ENCODE measurements around the gene KRT6A. TPM values are rescaled to one million over a fixed set of nuclear protein-coding genes. Genes with fewer than 3 reads are reported as not detected.

The KRT6A gene
- total RNA-seq, 1 donor from 2014 or later: 1.6 TPM

DNA sequence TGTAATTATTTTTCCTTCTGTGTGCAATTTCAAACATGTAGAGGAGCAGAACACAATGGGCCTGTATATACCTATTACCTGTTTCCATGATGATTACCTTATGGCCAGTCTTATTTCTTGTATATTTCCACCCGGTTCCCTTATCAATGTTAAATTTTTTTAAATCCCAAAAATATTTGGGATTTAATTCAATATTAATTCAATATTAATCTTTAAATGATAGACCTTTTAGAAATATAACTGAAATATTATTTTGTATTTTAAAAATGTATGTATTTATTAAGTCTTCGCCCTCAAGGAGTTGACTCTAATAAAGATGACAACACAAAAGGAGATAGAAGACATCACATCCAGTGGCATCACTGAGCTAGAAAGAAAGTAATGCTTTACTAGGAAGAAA is 18.8 kb downstream of the KRT6A start:
- Histone ChIP-seq H3K27me3 (ENCODE audit: control insufficient read depth in 3 of 3, insufficient read depth in 3 of 3, low read length in 3 of 3) (peaks cover 0 to 4% (median 0%) of the 10 kb centered on the region in 3 donors), H3K4me3 (ENCODE audit: low read length in 3 of 3) (no peak overlapping the region), H3K9me3 (ENCODE audit: control insufficient read depth in 3 of 3, low read length in 3 of 3) (no peaks in the 10 kb centered on the region), H3K9ac (ENCODE audit: low read depth in 1 of 3, low read length in 3 of 3) (no peak overlapping the region), H3K27ac (ENCODE audit: low read depth, low read length) (no peak overlapping the region), H3K4me1 (ENCODE audit: control insufficient read depth in 3 of 3, insufficient read depth in 3 of 3, low read length in 3 of 3) (no peaks in the 10 kb centered on the region), H3K36me3 (ENCODE audit: control insufficient read depth in 3 of 3, insufficient read depth in 3 of 3, low read length in 3 of 3) (no peaks in the 10 kb centered on the region)

DNA sequence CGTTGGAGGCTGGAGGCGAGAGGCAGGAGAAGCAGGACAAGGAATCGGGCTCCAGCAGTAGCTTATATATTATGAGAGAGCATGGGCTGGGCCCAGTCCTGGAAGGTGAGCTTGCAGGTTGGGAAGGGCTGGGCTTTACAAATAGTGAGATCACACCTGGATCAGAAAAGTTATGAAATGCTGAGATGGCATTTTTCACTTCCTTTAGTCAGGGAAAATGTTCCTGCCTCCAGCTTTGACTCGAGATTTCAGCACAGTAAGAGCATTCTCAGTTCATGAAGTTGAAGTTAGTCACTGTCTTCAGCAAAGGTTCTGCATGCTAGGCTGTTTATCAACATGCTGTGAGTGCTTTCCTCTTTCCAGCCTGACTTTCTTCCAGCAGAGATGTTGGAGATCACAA is 19.3 kb downstream of the KRT6A start, which contains the start of gene KRT6C:
TSS of gene KRT6C (minus strand) at position 38 of the 400 bp plus-strand sequence. CDS start 68 bp downstream, outside the sequence.
- H3K9me3 ChIP-seq (ENCODE audit: control insufficient read depth in 3 of 3, low read length in 3 of 3): no peaks in the 10 kb centered on the region
- no peaks in the 10 kb centered on the region for H3K4me1 ChIP-seq (ENCODE audit: control insufficient read depth in 3 of 3, insufficient read depth in 3 of 3, low read length in 3 of 3)
- no peak within 1 kb of the TSS for H3K27ac ChIP-seq (ENCODE audit: low read depth, low read length)
- H3K4me3 ChIP-seq (ENCODE audit: low read length in 3 of 3): no peak within 1 kb of the TSS
- no peaks in the 10 kb centered on the region for H3K36me3 ChIP-seq (ENCODE audit: control insufficient read depth in 3 of 3, insufficient read depth in 3 of 3, low read length in 3 of 3)
- peaks cover 0 to 8% (median 0%) of the 10 kb centered on the region in 3 donors for H3K27me3 ChIP-seq (ENCODE audit: control insufficient read depth in 3 of 3, insufficient read depth in 3 of 3, low read length in 3 of 3)
- no peak within 1 kb of the TSS for H3K9ac ChIP-seq (ENCODE audit: low read depth in 1 of 3, low read length in 3 of 3)

DNA sequence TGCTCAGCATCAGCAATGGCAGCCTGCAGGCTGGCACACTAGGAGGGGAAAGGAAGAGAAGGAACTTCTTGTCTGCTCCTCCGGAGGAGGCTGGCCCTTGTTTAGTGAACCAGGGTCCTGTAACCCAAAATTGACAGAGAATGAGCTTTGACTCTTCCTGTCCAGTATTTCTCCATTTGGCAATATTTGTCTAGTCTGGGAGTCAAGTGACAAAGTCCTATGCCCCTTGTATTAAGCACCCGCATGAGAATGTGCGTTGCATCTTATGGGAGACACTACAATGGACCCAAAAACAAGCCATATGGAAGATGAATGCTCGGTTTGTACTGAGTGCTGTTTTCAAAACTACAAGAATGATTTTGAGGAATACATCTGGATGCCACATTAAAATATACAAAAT is 23.2 kb downstream of the KRT6A start:
- H3K27ac ChIP-seq (ENCODE audit: low read depth, low read length): no peak overlapping the region
- H3K4me3 ChIP-seq (ENCODE audit: low read length in 3 of 3): no peak overlapping the region

DNA sequence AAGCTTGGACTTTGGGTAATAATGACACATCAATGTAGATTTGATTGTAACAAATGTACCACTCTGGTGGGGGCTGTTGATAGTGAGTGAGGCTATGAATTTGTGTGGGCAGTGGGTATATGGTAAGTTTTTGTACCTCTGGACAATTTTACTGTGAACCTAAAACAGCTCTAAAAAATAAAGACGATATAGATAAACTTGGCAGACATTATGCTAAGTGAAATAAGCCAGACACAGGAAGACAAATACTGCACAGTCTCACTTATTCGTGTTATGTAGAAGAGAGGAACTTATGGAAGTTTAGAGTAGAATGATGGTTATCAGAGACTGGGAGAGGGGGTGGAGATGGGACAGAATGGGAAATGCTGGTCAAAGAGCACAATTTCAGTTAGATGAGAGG is 28.2 kb downstream of the KRT6A start:
- Histone ChIP-seq H3K36me3 (ENCODE audit: control insufficient read depth in 3 of 3, insufficient read depth in 3 of 3, low read length in 3 of 3) (no peaks in the 10 kb centered on the region), H3K27ac (ENCODE audit: low read depth, low read length) (no peak overlapping the region), H3K4me1 (ENCODE audit: control insufficient read depth in 3 of 3, insufficient read depth in 3 of 3, low read length in 3 of 3) (no peaks in the 10 kb centered on the region), H3K27me3 (ENCODE audit: control insufficient read depth in 3 of 3, insufficient read depth in 3 of 3, low read length in 3 of 3) (peaks cover 0 to 11% (median 0%) of the 10 kb centered on the region in 3 donors), H3K9ac (ENCODE audit: low read depth in 1 of 3, low read length in 3 of 3) (no peak overlapping the region), H3K9me3 (ENCODE audit: control insufficient read depth in 3 of 3, low read length in 3 of 3) (no peaks in the 10 kb centered on the region), H3K4me3 (ENCODE audit: low read length in 3 of 3) (no peak overlapping the region)

More for the DNA sequence above, 23.2 kb downstream of the KRT6A start:
- no peaks in the 10 kb centered on the region for H3K9me3 ChIP-seq (ENCODE audit: control insufficient read depth in 3 of 3, low read length in 3 of 3)
- H3K36me3 ChIP-seq (ENCODE audit: control insufficient read depth in 3 of 3, insufficient read depth in 3 of 3, low read length in 3 of 3): no peaks in the 10 kb centered on the region
- H3K4me1 ChIP-seq (ENCODE audit: control insufficient read depth in 3 of 3, insufficient read depth in 3 of 3, low read length in 3 of 3): no peaks in the 10 kb centered on the region
- peaks cover 0 to 12% (median 0%) of the 10 kb centered on the region in 3 donors for H3K27me3 ChIP-seq (ENCODE audit: control insufficient read depth in 3 of 3, insufficient read depth in 3 of 3, low read length in 3 of 3)
- H3K9ac ChIP-seq (ENCODE audit: low read depth in 1 of 3, low read length in 3 of 3): no peak overlapping the region

DNA sequence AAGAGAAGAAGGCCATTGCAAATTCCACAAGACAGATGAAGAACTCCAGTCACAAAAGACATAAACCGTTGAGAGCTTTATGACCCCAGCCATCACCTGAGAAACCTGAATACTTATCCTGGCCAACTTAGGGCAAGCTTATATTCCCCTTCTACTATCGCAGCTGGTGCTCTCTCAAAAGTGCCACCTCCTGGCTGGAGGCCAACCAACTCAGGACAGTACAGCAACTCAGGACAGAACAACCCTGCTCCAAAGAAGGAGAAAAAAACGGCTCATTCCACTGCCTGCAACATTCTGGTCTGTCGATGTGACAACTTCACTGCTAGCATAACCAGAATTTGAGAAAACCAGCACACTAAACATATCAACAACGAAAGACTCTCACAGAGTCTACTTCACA is 31.4 kb downstream of the KRT6A start:
- H3K27me3 ChIP-seq (ENCODE audit: control insufficient read depth in 3 of 3, insufficient read depth in 3 of 3, low read length in 3 of 3): peaks cover 0 to 3% (median 0%) of the 10 kb centered on the region in 3 donors
- no peaks in the 10 kb centered on the region for H3K9me3 ChIP-seq (ENCODE audit: control insufficient read depth in 3 of 3, low read length in 3 of 3)
- no peaks in the 10 kb centered on the region for H3K36me3 ChIP-seq (ENCODE audit: control insufficient read depth in 3 of 3, insufficient read depth in 3 of 3, low read length in 3 of 3)
- no peak overlapping the region for H3K9ac ChIP-seq (ENCODE audit: low read depth in 1 of 3, low read length in 3 of 3)
- H3K27ac ChIP-seq (ENCODE audit: low read depth, low read length): no peak overlapping the region
- no peak overlapping the region for H3K4me3 ChIP-seq (ENCODE audit: low read length in 3 of 3)
- no peaks in the 10 kb centered on the region for H3K4me1 ChIP-seq (ENCODE audit: control insufficient read depth in 3 of 3, insufficient read depth in 3 of 3, low read length in 3 of 3)

DNA sequence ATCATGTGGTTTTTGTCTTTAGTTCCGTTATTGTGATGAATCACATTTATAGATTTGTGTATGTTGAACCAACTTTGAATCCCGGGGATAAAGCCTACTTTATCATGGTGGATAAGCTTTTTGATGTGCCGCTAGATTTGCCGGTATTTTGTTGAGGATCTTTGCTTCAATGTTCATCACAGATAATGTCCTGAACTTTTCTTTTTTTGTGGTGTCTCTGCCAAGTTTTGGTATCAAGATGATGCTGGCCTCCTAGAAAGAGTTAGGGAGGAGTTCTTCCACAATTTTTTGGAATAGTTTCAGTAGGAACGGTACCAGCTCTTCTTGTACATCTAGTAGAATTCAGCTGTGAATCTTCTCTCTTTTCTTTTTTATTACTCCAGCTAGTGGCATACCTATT is 34.2 kb downstream of the KRT6A start:
- H3K4me3 ChIP-seq (ENCODE audit: low read length in 3 of 3): no peak overlapping the region
- H3K27me3 ChIP-seq (ENCODE audit: control insufficient read depth in 3 of 3, insufficient read depth in 3 of 3, low read length in 3 of 3): peaks cover 0 to 3% (median 0%) of the 10 kb centered on the region in 3 donors
- no peak overlapping the region for H3K27ac ChIP-seq (ENCODE audit: low read depth, low read length)
- H3K4me1 ChIP-seq (ENCODE audit: control insufficient read depth in 3 of 3, insufficient read depth in 3 of 3, low read length in 3 of 3): no peaks in the 10 kb centered on the region
- H3K9me3 ChIP-seq (ENCODE audit: control insufficient read depth in 3 of 3, low read length in 3 of 3): no peaks in the 10 kb centered on the region
- no peaks in the 10 kb centered on the region for H3K36me3 ChIP-seq (ENCODE audit: control insufficient read depth in 3 of 3, insufficient read depth in 3 of 3, low read length in 3 of 3)
- H3K9ac ChIP-seq (ENCODE audit: low read depth in 1 of 3, low read length in 3 of 3): no peak overlapping the region

DNA sequence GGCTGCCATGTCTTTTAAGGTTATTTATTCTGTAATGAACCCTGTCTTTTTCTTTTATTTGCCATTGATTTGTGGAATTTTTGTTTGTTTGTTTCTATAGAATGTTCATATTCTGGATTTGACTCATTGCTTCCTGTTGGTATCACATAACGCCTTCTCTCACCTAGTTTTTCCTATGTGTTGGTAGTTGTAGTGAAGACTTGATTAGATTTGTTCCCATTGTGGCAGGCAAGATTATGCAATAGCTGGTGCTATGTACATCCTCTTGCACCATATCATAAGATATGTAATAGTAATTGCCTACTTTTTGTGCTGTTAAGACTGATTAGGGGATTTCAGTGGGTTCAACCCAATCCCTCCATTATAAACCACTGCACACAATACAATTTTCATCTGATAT is 37.2 kb downstream of the KRT6A start:
- peaks cover 0 to under 1% (median 0%) of the 10 kb centered on the region in 3 donors for H3K27me3 ChIP-seq (ENCODE audit: control insufficient read depth in 3 of 3, insufficient read depth in 3 of 3, low read length in 3 of 3)
- no peak overlapping the region for H3K4me3 ChIP-seq (ENCODE audit: low read length in 3 of 3)
- H3K9ac ChIP-seq (ENCODE audit: low read depth in 1 of 3, low read length in 3 of 3): no peak overlapping the region
- no peaks in the 10 kb centered on the region for H3K36me3 ChIP-seq (ENCODE audit: control insufficient read depth in 3 of 3, insufficient read depth in 3 of 3, low read length in 3 of 3)
- H3K9me3 ChIP-seq (ENCODE audit: control insufficient read depth in 3 of 3, low read length in 3 of 3): no peaks in the 10 kb centered on the region
- no peaks in the 10 kb centered on the region for H3K4me1 ChIP-seq (ENCODE audit: control insufficient read depth in 3 of 3, insufficient read depth in 3 of 3, low read length in 3 of 3)
- H3K27ac ChIP-seq (ENCODE audit: low read depth, low read length): no peak overlapping the region

DNA sequence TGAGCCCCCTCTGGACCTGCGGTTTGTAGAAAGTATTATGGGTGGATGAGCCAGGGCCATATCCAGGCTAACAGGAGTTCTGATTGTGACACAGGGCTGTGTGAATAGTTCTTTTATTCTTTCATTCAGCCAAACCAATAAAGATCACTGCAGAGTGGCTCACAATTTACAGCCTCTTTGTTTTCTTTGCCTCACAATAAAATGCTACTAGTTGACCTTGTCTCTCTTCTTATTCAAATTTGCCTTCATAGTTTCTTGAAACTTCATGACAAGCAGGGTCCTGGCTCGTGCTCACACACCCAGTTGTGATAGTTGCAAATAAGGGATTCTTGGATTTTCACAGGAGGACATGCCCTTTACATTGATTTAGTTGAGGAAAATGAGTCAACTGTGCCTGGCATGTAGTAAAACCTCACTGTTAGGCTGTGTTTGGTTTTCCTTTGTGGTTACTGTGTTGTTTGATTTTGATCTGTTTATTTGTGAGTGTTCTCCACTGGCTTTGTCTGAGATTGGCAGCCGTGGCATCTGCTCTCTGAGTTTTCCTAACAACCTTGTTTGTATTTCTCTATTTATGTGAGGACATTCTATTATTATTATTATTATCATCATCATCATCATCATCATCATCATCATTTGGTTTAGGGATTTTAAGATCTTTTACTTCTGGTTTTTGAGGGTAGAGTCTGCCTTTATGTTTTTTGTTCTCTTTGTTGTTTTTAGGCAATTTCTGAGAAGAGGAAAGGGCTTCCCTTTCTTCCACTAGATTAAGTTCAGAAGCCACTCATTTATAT is 38.5 kb downstream of the KRT6A start:
- Histone ChIP-seq H3K4me1 (ENCODE audit: control insufficient read depth in 3 of 3, insufficient read depth in 3 of 3, low read length in 3 of 3) (no peaks in the 10 kb centered on the region), H3K9me3 (ENCODE audit: control insufficient read depth in 3 of 3, low read length in 3 of 3) (no peaks in the 10 kb centered on the region), H3K36me3 (ENCODE audit: control insufficient read depth in 3 of 3, insufficient read depth in 3 of 3, low read length in 3 of 3) (no peaks in the 10 kb centered on the region), H3K27ac (ENCODE audit: low read depth, low read length) (no peak overlapping the region), H3K4me3 (ENCODE audit: low read length in 3 of 3) (no peak overlapping the region), H3K9ac (ENCODE audit: low read depth in 1 of 3, low read length in 3 of 3) (no peak overlapping the region), H3K27me3 (ENCODE audit: control insufficient read depth in 3 of 3, insufficient read depth in 3 of 3, low read length in 3 of 3) (peaks cover 0 to 3% (median 0%) of the 10 kb centered on the region in 3 donors)

DNA sequence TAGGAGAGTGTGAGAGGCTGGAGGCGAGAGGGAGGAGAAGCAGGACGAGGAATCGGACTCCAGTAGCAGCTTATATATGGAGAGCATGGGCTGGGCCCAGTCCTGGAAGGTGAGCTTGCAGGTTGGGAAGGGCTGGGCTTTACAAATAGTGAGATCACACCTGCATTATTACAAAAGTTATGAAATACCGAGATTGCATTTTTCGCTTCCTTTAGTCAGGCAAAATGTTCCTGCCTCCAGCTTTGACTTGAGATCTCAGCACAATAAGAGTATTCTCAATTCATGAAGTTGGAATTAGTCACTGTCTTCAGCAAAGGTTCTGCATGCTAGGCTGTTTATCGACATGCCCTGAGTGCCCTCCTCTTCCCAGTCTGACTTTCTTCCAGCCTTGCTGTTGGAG is 41.0 kb downstream of the KRT6A start, which contains the start of gene KRT6B:
TSS of gene KRT6B (minus strand) at position 46 of the 400 bp plus-strand sequence. CDS start 68 bp downstream, outside the sequence.
- Histone ChIP-seq H3K9ac (ENCODE audit: low read depth in 1 of 3, low read length in 3 of 3) (no peak within 1 kb of the TSS), H3K4me1 (ENCODE audit: control insufficient read depth in 3 of 3, insufficient read depth in 3 of 3, low read length in 3 of 3) (no peaks in the 10 kb centered on the region), H3K9me3 (ENCODE audit: control insufficient read depth in 3 of 3, low read length in 3 of 3) (no peaks in the 10 kb centered on the region), H3K27ac (ENCODE audit: low read depth, low read length) (no peak within 1 kb of the TSS), H3K36me3 (ENCODE audit: control insufficient read depth in 3 of 3, insufficient read depth in 3 of 3, low read length in 3 of 3) (no peaks in the 10 kb centered on the region), H3K27me3 (ENCODE audit: control insufficient read depth in 3 of 3, insufficient read depth in 3 of 3, low read length in 3 of 3) (peaks cover 0 to 7% (median 3%) of the 10 kb centered on the region in 3 donors), H3K4me3 (ENCODE audit: low read length in 3 of 3) (no peak within 1 kb of the TSS)

DNA sequence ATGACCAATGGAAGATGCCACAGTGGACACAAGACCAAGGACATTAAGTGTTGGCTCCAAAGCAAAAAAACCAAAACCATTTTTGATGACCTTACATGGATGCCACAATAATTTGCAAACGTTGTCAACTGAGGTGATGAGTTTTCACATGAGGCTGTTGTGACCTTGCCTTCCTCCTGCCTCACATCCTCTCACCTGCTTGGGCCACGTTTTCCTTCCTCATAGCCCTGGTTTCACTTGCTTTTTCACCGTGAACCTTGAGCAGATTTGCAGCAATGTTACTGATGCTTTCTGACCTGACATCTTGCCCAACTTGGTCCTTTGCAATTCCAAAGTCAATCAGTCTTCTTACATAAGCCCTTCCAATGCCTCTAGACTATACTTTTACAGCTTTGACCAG is 44.8 kb downstream of the KRT6A start:
- H3K9ac ChIP-seq (ENCODE audit: low read depth in 1 of 3, low read length in 3 of 3): no peak overlapping the region
- no peak overlapping the region for H3K4me3 ChIP-seq (ENCODE audit: low read length in 3 of 3)
- no peaks in the 10 kb centered on the region for H3K36me3 ChIP-seq (ENCODE audit: control insufficient read depth in 3 of 3, insufficient read depth in 3 of 3, low read length in 3 of 3)
- peaks cover 0 to 21% (median 10%) of the 10 kb centered on the region in 3 donors for H3K27me3 ChIP-seq (ENCODE audit: control insufficient read depth in 3 of 3, insufficient read depth in 3 of 3, low read length in 3 of 3)
- H3K9me3 ChIP-seq (ENCODE audit: control insufficient read depth in 3 of 3, low read length in 3 of 3): no peaks in the 10 kb centered on the region
- H3K4me1 ChIP-seq (ENCODE audit: control insufficient read depth in 3 of 3, insufficient read depth in 3 of 3, low read length in 3 of 3): no peaks in the 10 kb centered on the region
- H3K27ac ChIP-seq (ENCODE audit: low read depth, low read length): no peak overlapping the region

Measured in skeletal muscle tissue (tissue), 4 donors.